EL (cell line): ENCODE data around the gene STK11.

Experiments
- DNase-seq: peaks from one replicate; pipeline ENCODE4 v3.0.0-alpha.2; 2016

The STK11 gene

DNA sequence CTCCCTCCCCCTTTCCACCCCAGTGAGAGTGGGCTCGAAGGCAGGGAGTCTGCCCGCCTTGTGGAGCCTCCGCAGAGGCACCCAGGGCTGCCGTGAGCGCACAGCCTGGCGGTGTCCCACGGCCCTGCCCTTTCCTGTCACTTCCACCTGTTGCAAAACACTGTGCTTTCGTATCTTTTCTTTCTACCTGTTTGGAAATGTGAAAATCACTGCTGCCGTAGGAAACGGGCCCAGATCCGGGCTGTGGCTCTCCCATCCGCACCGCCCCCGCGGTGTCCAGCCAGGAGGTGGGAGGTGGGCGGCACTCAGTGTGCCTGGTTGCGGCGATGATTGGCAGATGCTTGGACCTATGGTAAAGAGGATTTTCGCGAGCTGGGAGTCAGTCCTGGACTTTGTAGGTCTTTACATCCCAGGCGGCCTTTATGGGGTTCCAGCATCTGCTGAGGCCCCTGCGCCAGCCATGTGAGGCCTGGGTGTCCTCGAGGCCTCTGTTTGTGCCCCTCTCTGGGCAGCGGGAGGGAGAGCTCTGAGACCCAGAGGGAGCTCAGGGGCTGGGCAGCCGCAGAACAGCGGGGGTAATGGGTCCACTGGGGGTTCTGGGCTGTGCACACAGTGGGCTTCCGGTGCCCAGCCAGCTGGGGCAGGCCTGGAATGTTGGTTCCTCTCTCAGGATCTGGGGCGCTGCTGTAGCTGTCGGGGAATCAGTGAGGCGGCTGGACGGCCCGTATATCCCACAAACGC, 6.1 kb downstream of the STK11 start:
- no peak for DNase-seq

DNA sequence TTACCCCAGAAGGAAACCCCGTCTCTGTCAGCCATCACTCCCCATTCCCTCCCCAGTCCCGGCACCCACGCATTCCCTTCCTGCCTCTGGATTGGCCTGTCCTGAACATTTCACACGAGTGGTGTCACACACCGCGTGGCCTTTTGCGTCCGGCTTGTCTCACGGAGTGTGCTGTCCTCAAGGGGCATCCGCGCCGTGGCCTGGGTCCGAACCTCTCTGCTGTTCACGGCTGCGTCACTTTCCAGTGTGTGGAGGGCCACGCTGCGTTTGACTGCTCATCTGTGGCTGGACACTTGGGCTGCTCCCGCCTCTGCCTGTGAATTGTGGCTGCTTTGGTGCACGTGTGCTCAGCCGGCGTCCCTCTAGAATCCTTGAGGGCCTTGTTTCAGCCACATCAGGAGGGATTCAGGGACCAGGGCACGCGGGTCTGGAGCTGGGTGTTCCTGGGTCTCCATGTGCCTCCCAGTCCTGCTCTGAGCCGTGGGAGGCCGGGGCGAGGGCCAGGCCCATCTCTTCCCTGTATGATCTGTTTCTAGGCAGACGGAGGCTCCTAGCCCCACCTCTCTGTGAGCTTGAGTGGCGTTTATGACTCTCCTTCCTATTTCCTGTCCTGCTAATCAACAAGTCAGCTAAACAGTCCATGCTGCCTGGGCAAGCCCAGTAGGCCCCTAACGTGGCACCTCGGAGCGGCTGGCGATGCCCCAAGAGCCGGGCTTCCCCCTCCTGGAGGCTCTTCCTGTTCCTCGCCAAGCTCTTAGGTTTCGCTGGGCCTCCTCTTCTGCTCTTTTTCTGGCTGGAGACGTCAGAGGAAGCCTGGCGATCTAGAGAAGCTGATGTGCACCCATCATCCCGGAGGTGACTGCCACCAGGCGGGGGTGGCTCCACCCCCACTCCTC, 8.1 kb downstream of the STK11 start:
- peak; percentile 87 for DNase-seq

DNA sequence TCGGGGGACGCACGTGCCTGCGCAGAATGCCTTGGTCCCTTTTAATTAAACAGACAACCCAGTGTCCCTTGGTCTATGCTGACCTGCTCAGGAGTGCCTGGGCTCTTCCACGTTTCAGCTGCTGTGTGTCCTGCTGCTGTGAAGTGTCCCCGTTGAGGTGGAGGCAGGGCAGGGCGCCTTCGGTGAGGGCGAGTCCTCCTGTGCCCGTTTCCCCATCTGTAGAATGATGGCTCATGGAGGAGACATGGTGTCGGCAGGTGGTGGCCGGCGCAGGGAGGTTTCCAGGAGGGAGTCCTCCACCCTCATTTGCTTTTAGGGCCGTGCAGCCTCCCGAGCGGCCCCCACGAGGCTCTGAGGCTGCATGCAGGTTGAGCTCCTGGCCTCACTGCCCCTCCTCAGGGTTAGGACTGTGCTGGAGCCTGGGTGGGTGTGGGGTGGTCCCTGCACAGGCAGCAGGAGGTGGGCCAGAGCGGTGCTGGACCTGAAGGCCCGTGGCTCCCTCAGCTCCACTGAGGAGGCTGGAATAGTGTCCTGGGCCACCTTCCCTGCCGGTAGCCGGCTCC, 8.8 kb downstream of the STK11 start:
- no peak for DNase-seq

DNA sequence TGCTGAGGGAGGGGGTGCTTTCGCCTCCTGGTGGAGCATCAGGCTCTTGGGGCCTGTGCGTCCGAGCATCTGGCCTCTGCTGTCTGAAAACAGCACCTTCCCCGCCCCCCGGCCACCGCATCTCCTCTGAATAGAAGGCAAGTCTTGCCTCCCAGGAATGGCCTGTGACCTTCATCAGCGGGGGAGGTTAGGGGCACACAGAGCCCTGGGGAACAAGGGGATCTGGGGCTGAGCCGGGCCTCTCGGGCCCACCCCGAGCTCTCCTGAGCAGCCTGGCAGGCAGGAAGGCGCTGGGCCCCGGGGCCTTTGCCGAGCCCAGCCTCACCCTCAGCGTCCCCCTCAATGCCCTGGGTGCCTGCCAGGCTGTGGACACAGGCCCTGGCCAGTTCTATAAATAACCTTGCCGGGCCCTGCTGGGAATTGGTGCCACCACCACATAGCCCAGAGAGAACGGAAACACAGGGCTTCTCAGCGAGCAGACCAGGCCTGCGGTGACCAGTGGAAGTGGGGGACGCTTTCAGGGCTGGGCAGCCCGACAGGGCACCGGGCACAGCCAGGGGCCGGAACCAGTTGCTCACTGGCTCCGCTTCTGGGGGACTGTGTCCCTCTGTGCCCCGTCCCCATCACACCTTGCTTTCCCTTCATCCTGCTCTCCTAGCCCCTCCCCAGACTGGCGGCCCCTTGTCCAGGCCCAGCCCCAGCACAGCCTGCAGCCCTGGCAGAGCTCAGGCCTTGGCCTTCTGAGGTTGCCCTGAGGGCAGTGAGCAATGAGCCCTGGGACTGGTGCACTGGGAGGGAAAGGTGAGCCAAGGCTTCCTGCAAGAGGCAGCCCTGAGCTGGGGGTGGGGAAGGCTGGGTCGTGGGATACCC, 9.5 kb downstream of the STK11 start:
- DNase-seq = peak; percentile 78

DNA sequence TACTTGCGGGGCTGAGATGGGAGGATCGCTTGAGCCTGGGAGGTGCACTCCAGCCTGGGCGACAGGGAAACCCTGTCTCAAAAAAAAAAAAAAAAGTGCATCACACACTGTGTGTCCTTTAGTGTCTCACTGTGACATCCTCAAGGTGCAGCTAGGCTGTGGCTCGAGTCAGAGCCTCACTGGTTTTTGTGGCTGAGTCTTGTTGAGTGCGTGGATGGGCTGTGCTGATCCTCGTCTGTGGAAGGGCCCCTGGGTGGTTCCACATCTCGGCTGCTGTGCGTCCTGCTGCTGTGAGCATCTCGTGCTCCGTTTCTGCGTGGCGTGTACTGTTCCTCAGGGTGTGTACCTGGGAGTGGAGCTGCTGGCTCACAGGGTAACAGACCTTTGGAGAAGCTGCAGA, 11.2 kb downstream of the STK11 start:
- no peak for DNase-seq

DNA sequence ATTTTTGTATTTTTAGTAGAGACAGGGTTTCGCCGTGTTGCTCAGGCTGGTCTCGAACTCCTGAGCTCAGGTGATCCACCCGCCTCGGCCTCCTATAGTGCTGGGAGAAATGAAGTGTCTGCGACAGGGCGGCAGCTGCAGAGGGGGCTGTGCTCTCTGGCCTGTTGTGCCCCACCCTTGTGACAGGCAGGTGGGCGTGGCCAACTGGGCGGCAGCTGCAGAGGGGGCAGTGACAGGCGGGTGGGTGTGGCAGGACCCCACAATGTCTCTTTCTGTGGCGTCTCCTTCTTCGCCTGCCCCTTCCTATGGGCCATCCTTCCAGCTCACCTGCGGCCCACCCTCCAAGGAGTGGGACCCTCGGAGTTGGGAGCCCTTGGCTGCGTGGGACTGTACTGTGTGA, 11.8 kb downstream of the STK11 start:
- no peak for DNase-seq

DNA sequence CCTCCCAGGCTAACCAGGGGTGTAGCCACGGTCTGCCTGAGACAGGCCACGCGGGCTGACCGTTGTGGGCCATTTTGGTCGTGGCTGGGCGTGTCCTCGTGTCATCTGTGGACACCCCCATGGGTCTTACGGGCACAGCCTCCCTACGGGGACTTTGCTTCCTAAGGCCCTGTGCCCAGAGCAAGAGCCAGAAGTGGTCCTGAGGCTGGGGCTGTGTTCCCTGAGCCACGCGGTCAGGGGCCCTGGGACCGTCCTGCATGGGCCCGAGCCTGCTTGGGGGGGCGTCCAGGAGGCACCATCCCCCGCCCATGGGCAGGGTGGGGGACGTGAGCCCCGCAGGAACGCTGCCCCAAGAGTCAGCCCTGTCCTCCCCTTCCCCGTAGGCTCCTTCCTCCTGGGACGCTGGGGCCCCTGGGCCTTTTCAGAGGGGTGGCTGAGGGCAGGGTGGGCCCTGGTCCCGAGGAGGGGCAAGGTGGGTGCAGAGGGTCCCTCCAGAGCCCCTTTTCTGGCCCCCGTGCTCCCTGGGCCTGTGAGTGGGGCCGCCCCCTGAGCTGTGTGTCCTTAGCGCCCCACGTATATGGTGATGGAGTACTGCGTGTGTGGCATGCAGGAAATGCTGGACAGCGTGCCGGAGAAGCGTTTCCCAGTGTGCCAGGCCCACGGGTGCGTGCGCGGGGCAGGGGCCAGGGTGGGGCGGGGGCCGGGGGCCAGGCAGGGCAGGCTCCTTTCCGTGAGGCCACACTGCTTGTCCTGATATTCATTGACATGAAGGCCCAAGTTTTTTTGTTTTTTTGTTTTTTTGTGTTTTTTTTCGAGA, 13.4 kb downstream of the STK11 start:
- DNase-seq = no peak

DNA sequence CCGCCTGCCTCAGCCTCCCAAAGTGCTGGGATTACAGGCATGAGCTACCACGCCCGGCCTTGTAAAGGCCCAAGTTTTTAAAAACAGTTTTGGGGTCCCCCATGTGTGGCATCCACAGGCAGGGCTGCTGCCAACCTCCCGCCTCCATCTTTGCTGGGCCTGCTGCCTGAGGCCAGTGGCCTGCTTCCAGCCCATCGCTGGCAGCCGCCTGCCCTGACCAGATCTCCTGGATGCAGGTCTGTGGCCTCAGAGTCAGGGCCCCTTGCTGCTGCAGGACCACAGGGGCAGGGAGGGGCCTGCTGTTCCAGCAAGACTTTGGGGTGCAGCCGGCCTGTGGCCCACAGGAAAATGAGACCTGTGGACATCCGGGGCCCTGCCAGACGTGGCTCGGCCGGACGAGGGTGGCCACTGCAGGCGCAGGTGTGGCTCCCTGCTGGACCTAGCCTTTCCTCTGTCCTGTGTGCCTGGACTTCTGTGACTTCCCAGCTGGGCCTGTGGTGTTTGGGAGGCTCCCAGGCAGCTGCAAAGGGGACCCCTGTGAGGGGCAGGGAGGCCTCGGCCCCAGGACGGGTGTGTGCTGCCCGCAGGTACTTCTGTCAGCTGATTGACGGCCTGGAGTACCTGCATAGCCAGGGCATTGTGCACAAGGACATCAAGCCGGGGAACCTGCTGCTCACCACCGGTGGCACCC, 14.4 kb downstream of the STK11 start:
- DNase-seq = no peak

DNA sequence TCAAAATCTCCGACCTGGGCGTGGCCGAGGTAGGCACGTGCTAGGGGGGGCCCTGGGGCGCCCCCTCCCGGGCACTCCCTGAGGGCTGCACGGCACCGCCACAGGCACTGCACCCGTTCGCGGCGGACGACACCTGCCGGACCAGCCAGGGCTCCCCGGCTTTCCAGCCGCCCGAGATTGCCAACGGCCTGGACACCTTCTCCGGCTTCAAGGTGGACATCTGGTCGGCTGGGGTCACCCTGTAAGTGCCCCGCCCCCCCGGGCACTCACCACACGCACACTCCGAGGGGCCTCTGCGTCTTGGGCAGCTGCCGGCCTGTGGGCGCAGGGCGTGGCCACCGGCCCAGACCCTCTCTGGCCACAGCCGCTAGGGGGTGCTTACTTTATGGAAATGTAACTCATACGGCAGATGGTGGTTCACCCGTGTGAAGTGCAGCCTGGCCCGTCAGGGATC, 14.9 kb downstream of the STK11 start:
- no peak for DNase-seq

DNA sequence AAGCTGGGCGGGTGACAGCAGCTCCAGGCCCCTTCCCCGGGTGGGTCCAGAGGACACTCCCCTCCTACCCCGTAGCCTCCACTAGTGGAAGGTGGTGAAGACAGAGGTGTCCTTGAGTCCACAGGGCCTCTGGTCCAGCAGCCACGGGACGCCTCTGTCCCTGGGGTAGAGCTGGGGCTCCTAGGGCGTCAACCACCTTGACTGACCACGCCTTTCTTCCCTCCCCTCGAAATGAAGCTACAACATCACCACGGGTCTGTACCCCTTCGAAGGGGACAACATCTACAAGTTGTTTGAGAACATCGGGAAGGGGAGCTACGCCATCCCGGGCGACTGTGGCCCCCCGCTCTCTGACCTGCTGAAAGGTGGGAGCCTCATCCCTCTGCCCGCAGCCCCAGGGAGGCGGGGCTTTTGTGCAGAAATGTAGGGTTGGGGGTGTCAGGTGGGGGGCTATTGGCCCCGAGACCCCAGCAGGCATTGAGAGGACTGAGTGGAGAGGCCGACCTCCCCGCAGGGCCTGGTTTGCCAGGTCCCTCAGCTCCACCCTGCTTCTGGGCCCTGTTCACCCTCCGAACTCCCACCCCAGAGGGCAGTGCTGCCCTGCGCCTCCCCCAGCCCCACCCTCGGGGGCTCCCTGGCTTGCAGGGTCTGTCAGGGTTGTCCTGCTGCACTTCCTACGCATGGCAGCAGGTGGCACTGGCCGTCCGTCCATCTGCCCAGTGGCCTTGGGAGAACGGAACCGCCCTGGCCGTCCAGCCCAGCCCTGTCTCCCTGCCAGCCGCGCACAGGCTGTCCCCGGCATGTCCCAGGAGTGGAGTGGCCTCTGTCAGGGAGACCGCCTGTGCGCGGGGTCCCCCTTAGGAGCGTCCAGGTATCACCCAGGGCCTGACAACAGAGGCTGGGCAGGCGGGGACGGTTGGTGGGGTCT, 15.7 kb downstream of the STK11 start:
- peak; percentile 38 for DNase-seq

DNA sequence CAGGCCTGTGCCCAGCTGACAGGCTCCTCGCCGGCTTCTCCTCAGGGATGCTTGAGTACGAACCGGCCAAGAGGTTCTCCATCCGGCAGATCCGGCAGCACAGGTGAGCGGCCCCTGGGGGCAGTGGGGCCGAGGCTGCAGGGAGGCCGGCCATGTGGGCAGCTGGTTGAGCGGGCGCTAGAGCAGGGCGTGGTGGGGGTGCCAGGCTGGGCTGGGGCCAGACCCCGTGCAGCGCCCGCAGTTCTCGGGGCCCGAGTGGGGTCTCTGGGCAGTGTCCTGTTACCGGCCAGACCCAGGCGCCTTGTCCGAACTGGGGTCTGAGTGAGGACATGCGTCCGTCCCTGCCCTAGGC, 16.3 kb downstream of the STK11 start:
- no peak for DNase-seq

DNA sequence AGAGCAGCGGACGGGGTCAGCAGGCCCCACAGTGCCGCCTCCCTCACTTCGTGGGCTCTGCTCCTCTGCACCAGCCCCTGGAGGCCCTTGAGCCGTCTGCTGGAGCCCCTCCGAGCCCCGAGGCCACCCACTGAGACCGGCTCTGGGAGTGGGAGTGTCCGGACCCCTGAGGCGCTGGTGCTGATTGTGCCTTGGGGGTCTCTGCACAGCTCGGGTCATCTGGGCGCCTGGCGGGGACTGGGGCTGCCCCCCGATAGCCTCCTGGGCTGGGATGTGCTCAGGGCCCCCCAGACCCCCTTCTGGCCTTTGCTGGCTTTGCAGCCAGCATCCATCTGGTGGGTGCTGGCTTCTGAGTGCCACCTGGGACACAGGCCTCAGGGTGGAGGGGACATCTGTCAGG, 16.8 kb downstream of the STK11 start:
- no peak for DNase-seq

DNA sequence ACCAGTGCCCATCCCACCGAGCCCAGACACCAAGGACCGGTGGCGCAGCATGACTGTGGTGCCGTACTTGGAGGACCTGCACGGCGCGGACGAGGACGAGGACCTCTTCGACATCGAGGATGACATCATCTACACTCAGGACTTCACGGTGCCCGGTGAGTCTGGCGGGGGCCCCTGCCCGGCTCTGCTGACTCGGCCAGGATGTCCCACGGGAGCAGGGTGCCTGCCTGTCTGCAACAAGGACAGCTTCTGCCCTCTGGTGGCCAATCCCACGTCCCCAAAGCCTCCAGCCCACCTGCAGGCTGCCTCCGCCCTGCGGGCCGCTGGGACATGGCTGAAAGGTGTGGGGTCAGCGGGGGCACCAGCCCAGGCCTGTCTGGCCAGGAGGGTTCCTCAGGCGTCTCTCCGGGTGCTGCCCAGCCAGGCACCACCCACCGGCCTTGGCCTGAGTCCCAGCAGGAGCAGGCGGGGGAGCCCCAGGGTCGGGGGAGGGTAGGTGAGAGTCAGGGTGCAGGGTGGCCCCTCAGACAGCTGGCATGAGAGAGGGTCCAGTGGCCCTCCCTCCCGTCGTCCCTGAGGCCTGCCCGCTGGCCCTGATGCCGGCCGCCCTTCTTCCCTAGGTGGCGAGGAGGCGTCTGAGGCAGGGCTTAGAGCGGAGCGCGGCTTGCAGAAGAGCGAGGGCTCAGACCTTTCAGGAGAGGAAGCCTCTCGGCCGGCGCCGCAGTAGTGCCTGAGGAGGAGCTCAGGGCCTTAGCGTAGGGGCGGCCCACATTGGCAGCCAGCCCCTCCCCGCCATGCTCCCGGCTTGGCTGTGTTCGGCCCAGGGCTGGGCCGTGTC, 17.7 kb downstream of the STK11 start:
- DNase-seq = peak; percentile 48

DNA sequence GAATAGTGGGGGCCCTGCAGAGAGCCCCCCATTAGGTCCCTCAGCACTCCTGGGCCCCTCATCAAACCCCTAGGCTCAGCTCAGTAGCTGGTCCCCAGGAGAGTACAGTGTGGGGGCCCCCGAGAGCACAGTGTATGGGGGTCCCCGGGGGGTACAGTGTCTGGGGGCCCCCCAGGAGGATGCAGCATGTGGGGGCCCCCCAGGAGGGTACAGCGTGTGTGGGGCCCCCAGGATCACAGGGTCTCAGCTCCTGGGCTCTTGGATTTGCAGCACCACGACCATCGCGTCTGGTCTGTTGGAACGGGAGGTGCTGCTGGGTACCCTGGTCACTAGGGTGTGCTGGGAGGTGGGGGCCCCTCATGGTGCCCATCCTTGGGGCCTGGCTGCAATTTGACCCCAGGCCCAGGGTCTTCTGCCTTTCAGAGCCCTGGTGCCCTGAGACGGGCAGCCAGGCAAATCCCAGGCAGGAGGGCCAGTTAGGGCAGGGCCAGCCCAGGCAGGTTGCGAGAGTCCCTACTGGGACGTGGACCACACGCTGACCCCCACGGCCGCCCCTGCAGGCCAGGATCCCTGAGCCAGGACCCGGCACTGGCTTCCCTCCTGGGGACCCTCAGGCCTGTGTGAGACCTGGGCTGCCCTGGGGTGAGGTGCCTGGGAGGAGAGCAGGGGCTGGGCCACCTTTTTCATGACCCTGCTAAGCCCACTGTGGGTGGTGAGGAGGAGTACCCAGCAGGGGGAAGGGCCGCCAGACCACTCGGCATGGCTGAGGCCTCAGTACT, 18.7 kb downstream of the STK11 start:
- DNase-seq = no peak

DNA sequence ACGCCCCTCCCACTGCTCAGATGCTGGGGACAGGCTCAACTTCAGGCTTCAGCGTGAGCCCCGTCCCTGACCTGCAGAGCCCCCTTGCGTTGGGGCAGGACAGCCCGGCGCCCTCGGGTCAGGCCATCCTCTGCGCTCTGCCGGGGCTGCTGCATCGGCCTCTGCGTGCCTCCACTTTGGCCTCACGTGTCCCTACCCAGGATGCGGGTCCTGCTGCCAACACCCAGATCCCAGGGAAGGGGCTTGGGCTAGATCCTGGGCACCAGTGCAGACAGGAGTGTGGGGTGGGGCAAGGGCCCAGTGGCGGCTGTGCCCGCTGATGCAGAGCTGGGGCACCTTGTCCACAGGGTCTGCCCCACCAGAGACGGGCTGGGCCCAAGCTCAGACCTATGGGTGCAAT, 19.3 kb downstream of the STK11 start:
- no peak for DNase-seq

DNA sequence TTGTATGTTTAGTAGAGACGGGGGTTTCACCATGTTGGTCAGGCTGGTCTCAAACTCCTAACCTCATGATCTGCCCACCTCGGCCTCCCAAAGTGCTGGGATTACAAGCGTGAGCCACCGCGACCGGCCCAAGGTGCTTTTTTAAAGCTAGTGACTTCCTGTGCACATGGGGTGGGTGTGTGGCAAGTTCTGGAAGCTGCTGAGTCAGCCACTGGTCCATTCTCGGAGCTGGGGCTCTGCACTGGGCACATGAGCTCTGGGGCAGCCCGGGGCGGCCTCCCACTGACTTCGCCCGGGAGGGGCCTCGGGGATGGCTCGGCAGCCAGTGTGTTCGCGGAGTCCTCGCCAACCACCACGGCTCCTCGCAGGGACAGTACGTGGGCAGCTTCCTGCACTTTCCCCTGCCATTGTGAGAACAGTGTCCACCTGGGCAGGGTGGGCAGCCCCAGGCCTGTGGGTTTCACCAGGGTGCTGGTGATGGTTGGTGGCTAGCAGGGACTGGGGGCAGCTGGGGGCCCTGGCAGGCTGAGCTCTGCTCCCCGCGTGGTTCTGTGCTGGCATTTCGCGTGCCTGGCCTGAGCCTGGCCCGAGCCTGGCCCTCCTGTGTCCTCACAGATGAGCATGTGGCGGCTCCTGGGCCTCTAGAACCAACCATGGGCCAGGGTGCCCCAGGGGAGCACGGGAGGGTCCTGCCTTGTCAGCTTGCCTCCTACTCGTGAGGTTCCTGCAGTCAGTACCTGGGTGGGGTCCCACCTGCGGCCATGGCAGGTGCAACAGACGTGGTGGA, 20.1 kb downstream of the STK11 start:
- DNase-seq = no peak

DNA sequence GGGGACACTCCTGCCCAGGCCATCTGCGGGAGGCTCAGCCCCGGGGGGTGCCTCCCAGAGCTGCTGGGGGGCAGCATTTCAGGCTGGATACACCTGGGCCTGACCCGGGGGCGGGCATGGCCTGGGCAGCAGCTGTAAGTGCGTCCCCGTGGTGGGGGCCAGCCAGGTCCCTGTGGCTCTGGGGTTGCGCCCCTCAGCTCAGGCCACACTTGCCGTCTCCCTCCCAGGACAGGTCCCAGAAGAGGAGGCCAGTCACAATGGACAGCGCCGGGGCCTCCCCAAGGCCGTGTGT, 20.6 kb downstream of the STK11 start:
- DNase-seq = no peak
